ENCODE data around the gene RYR1. TPM values are rescaled to one million over a fixed set of nuclear protein-coding genes. Genes with fewer than 3 reads are reported as not detected.

RYR1 gene
- total and polyA plus RNA-seq, 2 of the 8 experiments (the other 6 are each of a cell fraction or from before 2014, with no cell fraction given) = 5.8 to 11.8 TPM

DNA sequence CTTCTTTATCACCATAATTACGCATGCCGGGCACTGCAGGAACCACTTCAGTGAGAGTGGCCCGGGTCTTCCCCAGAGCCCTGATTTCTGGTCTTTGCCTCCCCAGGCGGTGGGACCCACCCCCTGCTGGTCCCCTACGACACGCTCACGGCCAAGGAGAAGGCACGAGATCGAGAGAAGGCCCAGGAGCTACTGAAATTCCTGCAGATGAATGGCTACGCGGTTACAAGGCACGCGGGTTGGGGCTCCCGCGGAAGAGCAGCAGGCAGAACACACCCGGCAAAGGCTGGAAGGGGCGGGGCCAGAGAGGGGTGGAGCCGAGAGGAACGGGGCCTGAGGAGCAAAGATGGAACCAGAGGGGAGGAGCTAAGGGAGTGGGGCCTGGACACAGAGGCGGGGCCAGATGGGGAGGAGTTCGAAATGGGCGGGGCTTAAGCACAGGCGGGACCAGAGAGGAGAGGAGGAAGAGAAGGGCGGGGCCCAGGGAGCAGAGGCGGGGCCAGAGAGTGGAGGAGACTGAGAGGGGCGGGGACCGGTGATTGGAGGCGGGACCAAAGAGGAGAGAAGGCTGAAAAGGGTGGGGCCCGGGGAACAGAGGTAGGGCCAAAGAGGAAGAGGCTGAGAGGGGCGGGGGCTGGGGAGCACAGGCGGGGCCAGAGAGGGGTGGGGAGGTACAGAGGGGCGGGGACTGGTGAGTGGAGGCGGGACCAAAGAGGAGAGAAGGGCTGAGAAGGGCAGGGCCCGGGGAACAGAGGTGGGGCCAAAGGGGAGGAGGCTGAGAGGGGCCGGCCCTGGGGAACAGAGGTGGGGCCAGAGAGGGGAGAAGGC lies 73.4 kb downstream of the RYR1 start:
- H3K36me3 ChIP-seq (ENCODE audit: control insufficient read depth in 2 of 4, insufficient read depth in 4 of 4, low read length in 3 of 4) = peaks cover 5 to 22% (median 12%) of the 10 kb centered on the region in 4 experiments; a peak in 7 of 8 replicates
- peak overlapping the region in 1 of 2 experiments; percentile 27; a peak in 1 of 4 replicates for H3K4me2 ChIP-seq (ENCODE audit: insufficient read depth in 1 of 2, low read depth in 2 of 2, low read length in 2 of 2)
- no peak overlapping the region for H2AK5ac ChIP-seq (ENCODE audit: low read depth, low read length)
- no peak overlapping the region for H2BK20ac ChIP-seq (ENCODE audit: low read length)
- POLR2A ChIA-PET (ENCODE audit: partially characterized antibody) = interaction anchor here (0.7 to 1.4 kb wide), 5 partner anchors 11 to 116 kb away, joined by 3 to 9 read pairs (median 3); no protein-coding TSS in a partner anchor
- H3K4me3 ChIP-seq (ENCODE audit: extremely low read depth in 1 of 4, insufficient read depth in 2 of 4, low read depth in 3 of 4, low read length in 4 of 4) = no peak overlapping the region
- no peak overlapping the region for H2BK15ac ChIP-seq (ENCODE audit: low read length)
- H3K79me1 ChIP-seq (ENCODE audit: low read depth, low read length) = no peaks in the 10 kb centered on the region
- WGBS, 2 experiments (ENCODE audit: extremely low coverage in 1 of 2, insufficient coverage in 1 of 2, insufficient read length in 1 of 2, insufficient replicate concordance in 2 of 2, low coverage in 1 of 2, low lambda C conversion rate in 2 of 2, missing lambda C conversion rate in 1 of 2) = 66% methylated on average over 28 of the region's 35 CpGs; no CpG with 5 or more reads in 1 of the 2 experiments
- H3K9me3 ChIP-seq (ENCODE audit: insufficient read depth in 2 of 2, low read depth in 1 of 2, low read length in 1 of 2) = no peaks in the 10 kb centered on the region
- H4K8ac ChIP-seq (ENCODE audit: extremely low read depth, insufficient read depth, low read length) = peak overlapping the region; percentile 73; the same call in 1 of the 2 replicates
- H4K5ac ChIP-seq (ENCODE audit: insufficient read length, low read depth, low read length) = peak overlapping the region; percentile 6
- peak; percentile 7 for FAIRE-seq
- no peak overlapping the region for H3K18ac ChIP-seq (ENCODE audit: extremely low read depth, low read length)
- CTCF ChIA-PET (ENCODE audit: partially characterized antibody) = interaction anchor here (1.1 kb wide), 1 partner anchor 127 kb away, joined by 3 read pairs; no protein-coding TSS in a partner anchor
- no peaks in the 10 kb centered on the region for H3K27me3 ChIP-seq (replicated peaks in 1 of 4; ENCODE audit: control insufficient read depth in 3 of 4, extremely low read depth in 1 of 4, insufficient read depth in 3 of 4, low read length in 3 of 4)
- H2BK5ac ChIP-seq (ENCODE audit: low read depth, low read length) = no peak overlapping the region
- H3K14ac ChIP-seq (ENCODE audit: insufficient read length) = no peak overlapping the region
- H4K91ac ChIP-seq (replicated peaks; ENCODE audit: insufficient read length, low read length) = no peak overlapping the region
- no peak overlapping the region for H3K4ac ChIP-seq (replicated peaks; ENCODE audit: insufficient read length, low read depth, low read length)
- no peaks in the 10 kb centered on the region for H3K23me2 ChIP-seq (ENCODE audit: low read depth, low read length)
- no peak overlapping the region for H3K23ac ChIP-seq (ENCODE audit: insufficient read length)
- no peaks in the 10 kb centered on the region for H3K79me2 ChIP-seq (ENCODE audit: control insufficient read depth in 1 of 2, insufficient read depth in 2 of 2, low read length in 2 of 2)
- H3K56ac ChIP-seq (replicated peaks; ENCODE audit: insufficient read length, low read depth, low read length) = no peak overlapping the region
- H3K27ac ChIP-seq (ENCODE audit: low read depth, low read length) = no peak overlapping the region
- no peaks in the 10 kb centered on the region for H4K20me1 ChIP-seq (replicated peaks in 1 of 2; ENCODE audit: control insufficient read depth in 1 of 2, insufficient read depth in 2 of 2, low read length in 2 of 2)
- no peak overlapping the region for H3K9ac ChIP-seq (replicated peaks in 1 of 4; ENCODE audit: extremely low read depth in 1 of 4, low read depth in 3 of 4, low read length in 3 of 4)
- H2BK120ac ChIP-seq (replicated peaks; ENCODE audit: low read depth, low read length) = no peak overlapping the region
- no peak overlapping the region for H2BK12ac ChIP-seq (ENCODE audit: low read depth, low read length)
- H3K4me1 ChIP-seq (replicated peaks in 1 of 4; ENCODE audit: control insufficient read depth in 3 of 4, insufficient read depth in 4 of 4, low read length in 3 of 4) = peaks cover 0 to 12% (median 2%) of the 10 kb centered on the region in 4 experiments; a peak in 3 of 7 replicates
- DNase-seq (ENCODE audit: low read depth in 1 of 2, low spot score in 2 of 2) = peak; percentile 96 to 99
- H2AFZ ChIP-seq (ENCODE audit: low read length) = no peak overlapping the region
- TF ChIP-seq EGR1 (IDR thresholded peaks at IDR 0.05; ENCODE audit: borderline replicate concordance, low read depth, low read length) (no peak), CHD1 (IDR thresholded peaks at IDR 0.05; ENCODE audit: low read depth, low read length) (no peak), KDM5A (IDR thresholded peaks at IDR 0.05; ENCODE audit: low read length) (no peak), TEAD4 (IDR thresholded peaks at IDR 0.05; ENCODE audit: low read depth, low read length) (0 out of 2 replicates have a peak, but pooled peaks have one; percentile 26), SP4 (IDR thresholded peaks at IDR 0.05; ENCODE audit: low read length) (0 out of 2 replicates have a peak, but pooled peaks have one; percentile 60), JUND (IDR thresholded peaks at IDR 0.05; ENCODE audit: low read length) (no peak), SIX5 (IDR thresholded peaks at IDR 0.05; ENCODE audit: low read depth, low read length) (no peak), PHF8 (conservative IDR thresholded peaks at IDR 0.05; ENCODE audit: low read depth, low read length) (no peak), RBBP5 (IDR thresholded peaks at IDR 0.05; ENCODE audit: borderline replicate concordance, low read depth, low read length) (no peak), CTBP2 (IDR thresholded peaks at IDR 0.05; ENCODE audit: borderline replicate concordance, insufficient read depth, insufficient read length, low read length) (no peak), GABPA (IDR thresholded peaks at IDR 0.05; ENCODE audit: borderline replicate concordance, insufficient read depth, low read length) (no peak), NANOG (IDR thresholded peaks at IDR 0.05; ENCODE audit: insufficient read depth, low read depth, low read length, poor library complexity, severe bottlenecking) (no peak)
